Measurements from ENCODE around the gene ATP1A3. TPM values are rescaled to one million over a fixed set of nuclear protein-coding genes. Genes with fewer than 3 reads are reported as not detected.

ATP1A3 gene
- total RNA-seq, 4 donors from 2014 or later: 0.13 to 0.28 TPM; not detected in 2

- DNase-seq (ENCODE audit: low spot score) (no peak), ATAC-seq (ENCODE audit: low FRiP score) (no peak)
- no peak for TF ChIP-seq CTCF (IDR thresholded peaks at IDR 0.05)
Measured at GRCh38 chr19:41930926-41931592, 63.0 kb downstream of the ATP1A3 start.

DNA sequence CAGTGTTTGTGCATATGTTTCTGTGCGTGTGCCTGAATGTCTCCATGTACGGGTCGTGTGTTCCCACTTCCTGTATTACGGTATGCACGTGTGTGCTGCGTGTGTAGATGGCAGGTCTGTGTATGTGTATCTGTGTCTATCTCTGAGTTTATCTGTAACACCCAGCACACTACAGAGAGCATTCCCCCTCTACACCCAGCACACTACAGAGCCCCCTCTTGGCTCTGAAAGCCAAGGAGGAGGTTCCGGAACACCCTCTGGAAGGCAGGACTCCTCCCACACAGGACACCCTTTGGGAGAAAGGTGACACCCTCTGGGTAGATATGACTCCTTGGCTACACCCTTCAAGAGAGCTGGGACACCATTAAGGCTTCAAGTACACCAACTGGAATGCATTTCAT is 63.7 kb downstream of the ATP1A3 start:
- ATAC-seq (ENCODE audit: low FRiP score): no peak
- no peak for DNase-seq (ENCODE audit: low spot score)
- TF ChIP-seq CTCF (IDR thresholded peaks at IDR 0.05): no peak

DNA sequence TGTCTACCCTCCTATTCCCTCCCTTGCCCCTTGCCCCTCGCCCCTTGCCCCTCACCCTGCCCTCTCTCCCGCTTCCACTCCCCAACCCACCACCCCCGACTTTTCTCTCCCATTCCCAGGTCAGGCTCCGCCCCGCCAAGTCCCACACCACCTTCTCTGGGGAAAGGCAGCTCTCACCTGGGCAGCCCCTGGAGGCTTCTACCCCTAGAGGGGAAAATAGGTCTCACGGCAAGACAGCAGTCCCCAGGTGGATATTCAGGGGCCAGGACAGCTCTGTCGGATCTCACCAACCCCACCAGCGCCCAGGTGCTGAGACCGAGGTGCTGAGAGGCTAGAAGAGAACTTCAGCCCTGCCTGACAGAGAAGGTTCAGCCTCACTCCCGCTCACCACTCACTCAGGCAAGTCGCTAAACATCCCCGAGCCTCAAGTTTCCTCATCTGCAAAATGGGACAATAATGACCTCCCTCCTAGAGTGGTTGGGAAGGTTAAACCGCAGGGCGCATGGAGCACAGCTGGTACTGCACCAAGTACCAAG is 64.4 kb downstream of the ATP1A3 start:
- DNase-seq (ENCODE audit: low spot score) (no peak), ATAC-seq (ENCODE audit: low FRiP score) (no peak)
- TF ChIP-seq CTCF (IDR thresholded peaks at IDR 0.05): no peak

DNA sequence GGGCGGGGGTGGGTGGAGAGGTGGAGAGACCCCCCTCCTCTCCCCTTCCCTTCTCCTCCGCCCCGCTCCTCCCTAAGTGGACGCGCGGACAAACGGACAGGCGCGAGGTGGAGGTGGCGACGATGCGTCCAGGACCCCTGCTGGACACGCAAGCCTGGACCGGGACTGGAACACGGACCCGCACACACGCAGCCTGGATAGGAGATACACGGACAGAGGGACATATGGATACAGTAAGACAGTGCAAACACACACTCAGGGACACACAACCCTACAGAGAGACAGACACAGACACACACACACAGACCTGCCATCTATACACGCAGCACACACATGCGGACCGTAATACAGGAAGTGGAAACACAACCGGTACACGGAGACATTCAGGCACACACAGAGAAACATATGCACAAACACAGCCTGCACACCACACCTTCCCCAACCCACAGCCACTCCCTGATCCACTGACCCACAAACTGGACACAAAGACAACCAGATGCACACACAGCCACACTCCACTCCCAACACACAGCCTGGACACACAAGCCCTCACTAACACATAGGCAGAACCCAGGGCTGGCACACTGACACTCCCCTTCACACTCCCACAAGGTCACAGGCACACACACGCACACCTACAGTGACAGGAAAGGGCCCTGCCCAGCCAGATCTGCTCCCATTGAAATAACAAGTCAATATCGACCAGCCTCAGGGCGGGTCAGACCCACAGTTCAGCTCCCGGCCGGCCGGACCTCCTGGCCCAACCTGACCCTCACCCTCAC is 65.1 kb downstream of the ATP1A3 start:
- no peak for DNase-seq (ENCODE audit: low spot score)
- ATAC-seq (ENCODE audit: low FRiP score): no peak
- TF ChIP-seq CTCF (IDR thresholded peaks at IDR 0.05): no peak

DNA sequence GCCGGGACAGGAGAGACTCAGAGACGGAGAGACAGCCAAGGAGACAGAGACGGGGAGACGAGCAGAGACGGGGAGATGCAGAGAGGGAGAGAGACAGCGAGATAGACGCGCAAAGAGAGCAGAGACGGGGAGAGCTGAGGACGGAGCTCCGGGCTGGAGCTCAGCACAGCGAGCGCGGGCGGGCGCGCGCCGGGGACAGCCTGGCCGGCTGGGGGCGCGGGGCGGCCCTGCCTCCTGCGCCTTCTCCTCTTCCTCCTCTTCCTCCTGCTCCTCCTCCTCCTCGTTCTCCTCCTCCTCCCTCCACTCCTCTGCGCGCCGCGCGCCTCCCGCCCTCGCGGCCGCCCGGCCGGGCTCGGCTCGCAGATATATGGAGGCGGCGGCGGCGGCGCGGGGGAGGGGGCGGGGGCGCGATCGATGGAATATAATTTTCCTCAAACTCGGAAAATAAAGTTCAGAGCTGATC is 65.8 kb downstream of the ATP1A3 start, which contains the start of gene ERFL:
ERFL (minus strand) TSS at position 229 of the 463 bp plus-strand sequence. CDS start 15,530 bp downstream, outside the sequence.
- TF ChIP-seq CTCF (IDR thresholded peaks at IDR 0.05): no peak
- DNase-seq (ENCODE audit: low spot score) (no peak), ATAC-seq (ENCODE audit: low FRiP score) (no peak)

- DNase-seq (ENCODE audit: low spot score) (no peak), ATAC-seq (ENCODE audit: low FRiP score) (no peak)
- TF ChIP-seq CTCF (IDR thresholded peaks at IDR 0.05): no peak
Measured at GRCh38 chr19:41927497-41928192, 66.4 kb downstream of the ATP1A3 start.
